Lower leg skin (tissue), 4 donors: ENCODE measurements around the gene UNC13C. TPM values are rescaled to one million over a fixed set of nuclear protein-coding genes. Genes with fewer than 3 reads are reported as not detected.

Experiments used
- DNase-seq, 2 donors: peaks; one replicate each; pipeline ENCODE4 v3.0.0-alpha.2; 2019; ENCODE audit warnings: low spot score in 2 of 2
- H3K4me3 ChIP-seq: fragments of 200-600 bp; sonication (generic); 2 replicates; pipeline ENCODE4 v1.5.1; 2017; ENCODE audit warnings: mild to moderate bottlenecking, low read depth; ENCODE audit not compliant: poor library complexity, severe bottlenecking
- CTCF ChIP-seq, 3 donors: fragments of 450-650 bp; IDR thresholded peaks; one replicate each; pipeline ENCODE4 v1.5.1; 2016; ENCODE audit warnings: antibody characterized with exemption in 3 of 3, mild to moderate bottlenecking in 3 of 3, moderate library complexity in 2 of 3
- POLR2A ChIP-seq, 2 donors: fragments of 450-650 bp; IDR thresholded peaks; one replicate each; pipeline ENCODE4 v1.6.1; 2016 to 2017; ENCODE audit warnings: antibody characterized with exemption in 2 of 2, mild to moderate bottlenecking in 1 of 2, moderate library complexity in 1 of 2
- WGBS, 2 donors: methylation state at CpG; one replicate each; pipeline ENCODE4 v1.1.5; 2018; 5-methylcytosine and 5-hydroxymethylcytosine counted together
- intact Hi-C: fragments of 100-400 bp; cut with DNase I; formaldehyde crosslinking; loops from one replicate; pipeline ENCODE4 v1.15.0; 2023; ENCODE audit warnings: low total_unique reads
- total RNA-seq, 4 donors: library from RNA; depleted of rRNA; stranded (reverse); fragments of >200 nt; gene quantifications; one replicate each; pipeline ENCODE4 v1.1.0, GENCODE V29; 2016

The UNC13C gene
- total RNA-seq, 4 donors from 2014 or later = 0.08 to 0.84 (median 0.18) TPM

GRCh38 chr15:54288049-54288448 is 309.8 kb downstream of the UNC13C start:
- TF ChIP-seq CTCF (IDR thresholded peaks at IDR 0.05) (no peak), POLR2A (IDR thresholded peaks at IDR 0.05) (no peak)
- WGBS, 2 donors = 52 to 59% methylated on average over 1 of the region's 1 CpG
- no peak for DNase-seq
- intact Hi-C loops = no loop called here
- H3K4me3 ChIP-seq = no peak overlapping the region

- TF ChIP-seq POLR2A (IDR thresholded peaks at IDR 0.05) = no peak
- TF ChIP-seq CTCF (IDR thresholded peaks at IDR 0.05) = no peak
- no peak overlapping the region for H3K4me3 ChIP-seq
- WGBS, 2 donors = 86 to 87% methylated on average over 4 of the region's 4 CpGs
- intact Hi-C loops = no loop called here
- no peak for DNase-seq
These were observed 311.4 kb downstream of the UNC13C start for GRCh38 chr15:54289590-54290136.

DNA sequence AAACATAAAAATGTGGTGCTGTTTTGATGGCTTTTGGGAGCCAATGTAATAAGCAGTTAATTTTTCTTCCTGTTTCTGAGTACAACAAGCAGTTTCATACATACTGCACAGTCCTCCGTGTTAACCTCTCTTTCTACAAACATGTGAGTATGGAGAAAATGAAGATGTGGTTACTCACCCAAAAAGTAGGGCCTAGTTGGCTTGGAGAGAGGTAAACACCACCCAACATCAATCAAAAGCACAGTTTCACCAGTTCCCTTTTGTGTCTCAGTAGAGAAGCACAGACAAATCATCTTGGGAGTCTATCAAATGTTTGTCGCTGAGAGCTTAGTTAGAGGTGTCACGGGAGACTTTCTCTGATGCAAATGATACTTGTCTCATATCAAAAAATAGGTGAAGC is 320.2 kb downstream of the UNC13C start:
- no peak overlapping the region for H3K4me3 ChIP-seq
- intact Hi-C loops = no loop called here
- 72 to 81% methylated on average over 3 of the region's 3 CpGs for WGBS, 2 donors
- no peak for TF ChIP-seq POLR2A (IDR thresholded peaks at IDR 0.05)
- no peak for TF ChIP-seq CTCF (IDR thresholded peaks at IDR 0.05)
- no peak for DNase-seq

- DNase-seq = no peak
- H3K4me3 ChIP-seq = no peak overlapping the region
- TF ChIP-seq CTCF (IDR thresholded peaks at IDR 0.05) (no peak), POLR2A (IDR thresholded peaks at IDR 0.05) (no peak)
- 76 to 79% methylated on average over 3 of the region's 3 CpGs for WGBS, 2 donors
- intact Hi-C loops = no loop called here
These were observed 326.1 kb downstream of the UNC13C start for GRCh38 chr15:54304321-54304720.

DNA sequence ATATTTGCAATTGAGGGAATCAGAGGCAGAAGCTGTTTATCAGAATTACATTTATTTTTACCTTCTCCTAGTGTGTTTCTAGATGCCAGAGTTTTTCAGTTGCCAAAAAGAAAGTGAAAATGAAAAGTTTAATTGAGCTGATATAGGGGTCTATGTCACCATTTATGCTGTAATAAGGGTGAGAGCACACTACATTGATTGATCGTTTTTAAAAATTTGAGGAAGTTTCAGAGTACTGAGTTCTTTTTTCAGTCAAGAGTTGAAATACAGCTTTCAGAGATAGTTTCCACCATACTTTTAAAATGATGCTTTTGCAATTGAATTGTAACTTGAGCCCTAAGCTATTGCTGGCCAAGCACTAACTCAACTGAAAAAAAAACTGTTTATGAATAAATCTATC is 326.9 kb downstream of the UNC13C start:
- WGBS, 2 donors = 79 to 81% methylated on average over 1 of the region's 1 CpG
- DNase-seq = no peak
- TF ChIP-seq POLR2A (IDR thresholded peaks at IDR 0.05) (no peak), CTCF (IDR thresholded peaks at IDR 0.05) (no peak)
- H3K4me3 ChIP-seq = no peak overlapping the region
- intact Hi-C loops = no loop called here

DNA sequence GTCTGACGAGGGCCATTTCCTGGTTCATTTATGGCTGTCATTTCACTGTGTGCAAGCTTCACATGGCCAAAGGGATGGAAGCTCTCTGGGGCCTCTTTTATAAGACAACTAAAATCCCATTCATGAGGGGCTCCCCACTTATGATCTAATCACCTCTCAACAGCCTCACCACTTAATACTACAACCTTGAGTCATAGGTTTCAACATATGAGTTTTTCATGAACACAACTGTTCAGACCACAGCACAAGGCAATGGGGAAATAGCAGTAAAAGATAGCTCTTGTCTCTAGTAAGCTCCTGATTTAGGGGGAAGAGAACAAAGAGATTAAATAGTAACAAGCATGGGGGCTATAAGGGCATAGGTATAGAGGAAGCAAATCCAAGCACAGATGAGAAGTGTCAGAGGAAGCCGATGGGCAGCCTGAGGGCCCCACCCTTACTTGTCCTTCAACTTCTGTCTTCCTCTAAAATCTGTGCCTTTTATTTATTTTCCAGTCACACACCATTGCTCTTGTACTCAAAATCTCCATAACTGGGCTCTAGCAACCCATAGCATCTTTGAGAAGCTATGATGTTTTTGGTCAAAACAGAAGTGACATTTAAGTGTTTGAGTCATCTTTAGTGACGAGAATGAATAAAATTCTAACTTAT is 329.1 kb downstream of the UNC13C start:
- TF ChIP-seq CTCF (IDR thresholded peaks at IDR 0.05) (no peak), POLR2A (IDR thresholded peaks at IDR 0.05) (no peak)
- 81 to 84% methylated on average over 3 of the region's 3 CpGs for WGBS, 2 donors
- no peak overlapping the region for H3K4me3 ChIP-seq
- DNase-seq = no peak
- intact Hi-C loops = no loop called here
